Suprapubic skin (tissue), 4 donors: ENCODE data around the gene PCDH15.

Experiments
- CTCF ChIP-seq, 2 donors: fragments of 200-600 bp in 1 of 2; fragments of 450-650 bp in 1 of 2; sonication (generic) in 1 of 2; IDR thresholded peaks; one replicate each; pipeline ENCODE4 v1.5.1; 2016 to 2019; ENCODE audit warnings: antibody characterized with exemption in 2 of 2, mild to moderate bottlenecking in 1 of 2, moderate library complexity in 1 of 2
- EP300 ChIP-seq: sonication (generic); formaldehyde crosslinking; IDR thresholded peaks from one replicate; pipeline ENCODE4 v1.6.1; 2017; ENCODE audit warnings: antibody characterized with exemption
- POLR2A ChIP-seq, 2 donors: fragments of 450-650 bp; IDR thresholded peaks; one replicate each; pipeline ENCODE4 v1.6.1; 2017; ENCODE audit warnings: antibody characterized with exemption in 2 of 2, mild to moderate bottlenecking in 2 of 2, moderate library complexity in 2 of 2
- POLR2AphosphoS5 ChIP-seq, 3 donors: sonication (generic); formaldehyde crosslinking; IDR thresholded peaks; one replicate each; pipeline ENCODE4 v1.6.1; 2017; ENCODE audit warnings: antibody characterized with exemption in 3 of 3

GRCh38 chr10:54650547-54650946, 150.5 kb downstream of the PCDH15 start:
- TF ChIP-seq CTCF (IDR thresholded peaks at IDR 0.05) (no peak), POLR2AphosphoS5 (IDR thresholded peaks at IDR 0.05) (no peak), POLR2A (IDR thresholded peaks at IDR 0.05) (no peak), EP300 (no peak)
